Posterior cingulate gyrus (tissue), 11 donors: ENCODE results near the gene LRRC17.
"Not testable (repeated sequence)": the region's sequence is repeated elsewhere in the genome, so short reads cannot be mapped to it uniquely, and the experiment has no call there.

Source experiments
- DNase-seq, 10 donors: peaks; one replicate each; pipeline versions ENCODE4 v3.0.0 to v3.0.0-alpha.2; 2020 to 2021; ENCODE audit warnings: mixed read lengths in 3 of 10
- intact Hi-C: fragments of 100-400 bp; cut with DNase I; formaldehyde crosslinking; loops from one replicate; pipeline ENCODE4 v1.15.1; 2023

The LRRC17 gene

DNA sequence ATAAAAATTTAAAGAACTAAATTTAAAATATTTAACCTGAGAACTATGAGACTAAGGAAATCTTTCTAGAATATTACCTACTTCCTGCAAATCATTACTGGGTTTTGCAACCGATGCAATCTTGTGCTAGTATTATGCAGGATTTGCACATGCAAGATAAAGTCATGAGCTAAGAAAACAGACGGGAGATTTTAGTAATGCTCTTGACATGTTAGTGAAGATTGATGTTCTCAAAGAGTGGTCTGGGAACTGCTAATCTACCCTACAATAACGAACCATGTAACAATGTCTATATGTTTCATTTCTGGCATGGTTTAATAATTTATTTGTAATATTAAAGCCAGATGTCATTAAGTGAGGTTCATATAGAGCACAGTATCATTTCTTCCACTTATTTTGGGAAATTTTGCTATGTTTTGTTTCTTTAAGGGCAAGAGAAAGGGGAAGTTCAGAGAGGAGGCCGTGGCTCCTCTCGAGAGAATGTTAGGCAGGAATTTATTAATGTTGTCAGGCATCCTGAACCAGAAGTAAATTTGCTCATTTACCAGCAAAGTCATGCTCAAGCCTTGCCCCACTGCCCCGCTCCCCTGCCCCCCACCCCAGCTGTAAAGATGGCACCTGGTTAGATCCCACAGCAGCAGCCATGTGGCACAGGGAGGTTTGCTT lies 22.8 kb downstream of the LRRC17 start:
- DNase-seq = no peak
- intact Hi-C loops = no loop called here

DNA sequence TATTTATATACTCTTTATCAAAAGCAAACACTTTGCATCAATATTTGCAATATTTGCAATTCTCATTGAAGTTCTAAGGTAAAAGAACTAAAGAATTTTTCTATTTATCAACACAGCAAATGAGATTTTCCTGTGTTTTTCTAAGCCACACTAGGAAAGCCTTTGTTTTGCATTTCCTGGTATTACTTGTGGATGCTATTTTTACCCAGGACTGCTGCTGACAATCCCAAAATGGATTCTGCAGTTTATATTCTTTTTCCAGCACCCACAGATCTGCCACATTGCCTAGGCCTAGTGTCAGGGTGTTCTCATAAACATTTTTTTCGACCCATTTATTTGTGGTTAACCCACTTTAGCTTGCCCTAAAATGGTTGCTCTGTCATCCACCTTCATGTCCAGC lies 25.9 kb downstream of the LRRC17 start:
- no peak for DNase-seq
- intact Hi-C loops = no loop called here

DNA sequence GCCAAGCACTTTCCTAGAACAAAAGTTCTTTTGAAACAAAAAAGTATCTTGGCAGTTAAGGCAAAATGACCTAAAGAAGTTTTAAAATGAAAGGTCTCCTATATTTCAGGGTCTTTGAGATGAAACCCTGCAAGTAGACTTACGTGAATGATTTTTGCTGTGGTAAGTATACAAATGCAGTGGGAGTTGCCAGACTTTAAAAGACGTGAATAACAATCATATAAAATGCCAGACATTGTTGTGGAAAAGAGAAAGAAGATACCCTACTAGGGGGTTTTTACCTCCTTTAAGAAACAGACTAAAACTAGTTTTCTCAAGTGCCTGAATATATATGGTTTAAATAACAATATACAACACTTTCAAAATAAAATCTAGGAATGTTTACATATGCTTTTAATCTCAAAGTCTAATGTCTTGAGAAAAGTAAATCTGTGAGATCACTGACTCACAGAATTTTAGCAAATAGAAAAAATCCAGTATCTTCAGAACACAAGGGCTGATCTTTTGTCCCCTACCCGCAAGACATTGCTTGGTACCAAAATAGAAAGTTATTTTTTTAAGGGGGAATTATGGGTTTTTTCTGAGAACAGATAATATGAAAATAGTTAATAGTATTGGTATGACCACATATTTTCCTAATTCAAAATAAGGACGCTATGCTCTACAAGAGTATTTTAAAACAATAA lies 29.5 kb downstream of the LRRC17 start:
- intact Hi-C loops = no loop called here

DNA sequence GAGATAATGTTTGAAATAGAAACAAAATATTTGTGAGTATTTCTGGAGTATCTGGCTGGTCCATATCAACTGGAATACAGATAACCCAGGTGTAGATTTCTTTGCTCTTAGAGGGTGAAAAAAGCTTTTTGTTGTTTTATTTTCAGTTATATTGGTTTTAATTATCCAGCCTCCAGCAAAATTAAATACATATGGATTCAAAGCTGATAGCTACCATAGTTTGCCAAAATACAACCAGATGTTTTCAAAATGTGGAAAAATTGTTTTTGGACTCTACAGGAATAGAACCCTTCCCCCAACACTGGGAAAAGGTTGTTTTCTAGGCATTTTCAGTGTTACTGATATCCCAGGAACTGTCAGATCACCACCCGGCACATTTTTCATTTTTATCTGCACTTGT lies 30.1 kb downstream of the LRRC17 start:
- intact Hi-C loops = no loop called here

More for the DNA sequence above, 29.5 kb downstream of the LRRC17 start:
- no peak for DNase-seq

DNA sequence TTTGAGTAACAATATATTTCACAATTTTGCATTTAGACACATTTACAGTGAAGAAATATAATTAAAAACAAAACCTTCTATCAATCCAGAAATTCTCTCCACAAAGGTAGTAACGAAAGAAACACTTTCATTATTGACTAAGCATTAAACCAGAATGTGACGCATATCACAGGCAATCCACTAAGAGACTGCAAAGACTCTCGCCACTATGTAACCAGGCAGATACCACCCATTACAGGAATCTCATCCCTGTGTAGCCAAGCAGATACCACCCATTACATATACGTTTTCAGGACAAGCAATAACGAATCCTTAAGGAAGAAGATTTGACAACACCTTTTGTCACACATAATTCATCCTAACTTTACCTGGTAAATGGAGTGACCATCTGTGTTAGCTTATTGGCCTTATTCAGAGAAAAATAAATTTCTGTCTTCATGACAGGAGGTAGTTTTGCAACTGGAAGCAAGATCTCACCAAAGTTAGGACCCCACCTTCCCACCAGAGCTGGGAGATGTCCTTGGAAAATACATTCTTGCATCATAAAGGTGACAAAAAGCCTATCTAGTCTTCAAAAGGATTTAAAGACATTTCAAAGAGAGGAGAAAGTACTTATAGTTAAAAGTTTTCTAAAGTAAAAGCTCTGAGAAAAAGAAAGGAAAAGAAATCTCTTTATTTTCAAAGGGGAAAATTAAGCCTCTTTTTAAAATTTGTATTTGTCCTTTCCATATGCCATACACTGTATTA lies 30.8 kb downstream of the LRRC17 start:
- no peak for DNase-seq
- intact Hi-C loops = no loop called here

More for the DNA sequence above, 30.1 kb downstream of the LRRC17 start:
- no peak for DNase-seq

DNA sequence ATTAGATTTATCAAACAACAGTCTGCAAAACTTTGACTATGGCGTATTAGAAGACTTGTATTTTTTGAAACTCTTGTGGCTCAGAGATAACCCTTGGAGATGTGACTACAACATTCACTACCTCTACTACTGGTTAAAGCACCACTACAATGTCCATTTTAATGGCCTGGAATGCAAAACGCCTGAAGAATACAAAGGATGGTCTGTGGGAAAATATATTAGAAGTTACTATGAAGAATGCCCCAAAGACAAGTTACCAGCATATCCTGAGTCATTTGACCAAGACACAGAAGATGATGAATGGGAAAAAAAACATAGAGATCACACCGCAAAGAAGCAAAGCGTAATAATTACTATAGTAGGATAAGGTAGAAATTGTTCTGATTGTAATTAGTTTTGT lies 31.4 kb downstream of the LRRC17 start:
- intact Hi-C loops = no loop called here
- DNase-seq = no peak

DNA sequence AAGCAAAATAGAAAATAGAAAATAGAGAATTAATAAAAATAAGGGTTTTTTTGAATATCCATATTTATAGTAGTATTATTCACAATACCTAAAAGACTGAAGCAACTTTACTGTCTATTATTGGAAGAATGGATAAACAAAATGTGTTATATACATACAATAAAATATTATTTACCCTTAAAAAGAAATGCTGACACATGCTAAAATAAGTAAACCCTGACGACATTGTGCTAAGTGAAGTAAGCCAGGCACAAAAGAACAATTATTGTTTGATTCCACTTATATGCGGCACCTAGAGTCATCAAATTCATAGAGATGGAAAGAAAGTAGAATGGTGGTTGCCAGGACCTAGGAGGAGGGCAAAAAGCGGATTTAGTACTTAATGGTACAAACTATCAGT lies 39.0 kb downstream of the LRRC17 start:
- intact Hi-C loops = no loop called here
- DNase-seq = no peak

DNA sequence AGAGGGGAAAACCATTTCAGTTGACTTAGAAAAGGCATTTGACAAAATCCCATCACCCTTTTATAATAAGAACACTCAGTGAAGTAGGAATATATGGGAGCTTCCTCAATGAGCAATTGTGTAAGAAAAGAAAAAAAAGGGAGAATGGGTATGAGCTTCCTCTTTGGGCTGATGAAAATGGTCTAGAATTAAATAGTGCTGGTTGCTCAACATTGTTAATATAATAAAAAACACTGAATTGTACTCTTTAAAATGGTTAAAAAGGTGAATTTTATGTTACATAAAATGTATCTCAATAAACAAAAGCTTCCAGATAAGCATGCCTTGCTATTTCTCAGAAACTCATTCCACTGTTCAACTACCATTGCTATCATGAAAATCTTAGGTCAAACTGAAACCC lies 40.6 kb downstream of the LRRC17 start:
- intact Hi-C loops = no loop called here
- no peak for DNase-seq

DNA sequence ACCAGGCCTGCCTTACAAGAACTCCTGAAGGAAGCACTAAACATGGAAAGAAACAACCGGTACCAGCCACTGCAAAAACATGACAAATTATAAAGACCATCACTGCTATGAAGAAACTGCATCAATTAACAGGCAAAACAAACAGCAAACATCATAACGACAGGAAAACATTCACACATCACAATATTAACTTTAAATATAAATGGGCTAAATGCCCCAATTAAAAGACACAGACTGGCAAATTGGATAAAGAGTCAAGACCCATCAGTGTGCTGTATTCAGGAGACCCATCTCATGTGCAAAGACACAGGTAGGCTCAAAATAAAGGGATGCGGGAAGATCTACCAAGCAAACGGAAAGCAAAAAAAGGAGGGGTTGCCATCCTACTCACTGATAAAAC lies 41.6 kb downstream of the LRRC17 start:
- intact Hi-C loops, DNase-seq: not testable (repeated sequence)

DNA sequence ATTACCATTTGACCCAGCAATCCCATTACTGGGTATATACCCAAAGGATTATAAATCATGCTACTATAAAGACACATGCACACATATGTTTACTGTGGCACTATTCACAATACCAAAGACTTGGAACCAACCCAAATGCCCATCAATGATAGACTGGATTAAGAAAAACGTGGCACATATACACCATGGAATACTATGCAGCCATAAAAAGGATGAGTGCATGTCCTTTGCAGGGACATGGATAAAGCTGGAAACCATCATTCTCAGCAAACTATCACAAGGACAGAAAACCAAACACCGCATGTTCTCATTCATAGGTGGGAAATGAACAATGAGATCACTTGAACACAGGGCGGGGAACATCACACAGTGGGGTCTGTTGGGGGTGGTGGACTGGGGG lies 45.2 kb downstream of the LRRC17 start:
- intact Hi-C loops, DNase-seq: not testable (repeated sequence)

DNA sequence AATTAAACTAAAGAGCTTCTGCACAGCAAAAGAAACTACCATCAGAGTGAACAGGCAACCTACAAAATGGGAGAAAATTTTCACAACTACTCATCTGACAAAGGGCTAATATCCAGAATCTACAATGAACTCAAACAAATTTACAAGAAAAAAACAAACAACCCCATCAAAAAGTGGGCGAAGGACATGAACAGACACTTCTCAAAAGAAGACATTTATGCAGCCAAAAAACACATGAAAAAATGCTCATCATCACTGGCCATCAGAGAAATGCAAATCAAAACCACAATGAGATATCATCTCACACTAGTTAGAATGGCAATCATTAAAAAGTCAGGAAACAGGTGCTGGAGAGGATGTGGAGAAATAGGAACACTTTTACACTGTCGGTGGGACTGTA lies 49.2 kb downstream of the LRRC17 start:
- intact Hi-C loops, DNase-seq: not testable (repeated sequence)

DNA sequence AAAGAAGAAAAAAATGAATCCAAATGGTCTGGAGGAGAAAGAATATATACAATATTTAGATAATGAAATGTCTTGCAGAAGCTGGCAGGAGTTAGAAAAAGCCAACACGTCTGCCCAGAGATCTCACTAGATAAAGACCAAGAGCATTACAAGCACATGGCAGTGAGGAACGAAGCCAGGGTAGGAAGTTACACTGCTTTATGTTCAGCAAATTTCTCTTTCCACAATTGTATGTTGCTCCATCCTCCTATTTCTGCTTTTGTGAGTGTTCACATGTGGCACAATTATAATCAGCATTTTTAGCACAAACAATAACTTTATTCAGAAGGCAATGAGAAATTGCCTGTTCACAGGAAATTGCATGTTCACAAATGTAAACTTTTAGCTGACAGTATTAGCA lies 53.7 kb downstream of the LRRC17 start:
- no peak for DNase-seq
- intact Hi-C loops = no loop called here

DNA sequence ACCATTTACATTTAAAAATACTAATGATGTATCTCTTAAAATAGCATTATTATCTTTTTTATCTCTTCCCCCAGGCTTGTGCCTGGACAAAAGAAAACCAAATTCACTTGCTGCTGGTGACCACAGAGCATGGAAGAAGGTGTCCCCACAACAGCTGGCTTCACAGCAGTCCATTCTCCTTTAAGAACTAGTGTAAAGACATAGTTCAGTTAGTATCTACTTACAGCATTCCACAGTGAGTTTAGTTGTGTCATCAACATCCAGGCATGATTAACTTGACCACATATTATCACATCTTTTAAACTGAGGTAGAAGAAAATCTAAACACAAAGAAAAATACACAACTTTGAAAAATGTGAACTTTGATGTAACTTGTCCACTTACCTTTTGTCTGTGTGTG lies 55.0 kb downstream of the LRRC17 start:
- intact Hi-C loops = no loop called here
- DNase-seq = no peak

DNA sequence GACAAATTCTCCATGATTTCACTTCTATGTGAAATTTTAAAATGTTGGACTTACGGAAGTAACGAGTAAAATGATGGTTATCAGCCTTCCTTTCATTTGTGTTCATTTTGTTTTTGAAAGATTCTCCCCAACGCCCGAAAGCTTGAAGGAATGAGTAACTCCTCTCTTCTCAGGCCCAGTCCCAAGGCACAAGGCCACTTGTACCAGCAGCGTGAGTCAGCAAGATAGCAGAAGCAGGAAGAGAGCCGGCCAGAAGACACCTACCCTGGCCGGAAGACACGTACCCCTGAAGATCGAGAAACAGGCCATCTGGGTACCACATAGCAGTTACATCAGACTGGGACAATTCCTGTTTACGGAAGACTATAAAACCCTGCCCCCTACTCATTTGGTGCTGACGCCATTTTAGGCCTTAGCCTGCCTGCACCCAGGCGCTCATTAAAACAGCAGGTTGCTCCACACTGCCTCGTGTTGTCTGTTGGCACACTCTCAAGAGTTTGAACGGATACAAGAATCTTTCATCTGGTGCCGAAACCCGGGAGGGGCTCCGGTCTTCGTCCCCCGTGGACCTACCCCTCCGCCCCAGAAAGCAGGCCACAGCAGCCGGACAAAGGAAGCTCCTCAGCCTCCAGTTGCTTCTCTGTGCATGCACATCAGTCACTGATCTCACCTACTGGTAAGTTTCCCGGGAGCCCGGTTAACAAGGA lies 60.4 kb downstream of the LRRC17 start:
- DNase-seq = no peak
- intact Hi-C loops = no loop called here

DNA sequence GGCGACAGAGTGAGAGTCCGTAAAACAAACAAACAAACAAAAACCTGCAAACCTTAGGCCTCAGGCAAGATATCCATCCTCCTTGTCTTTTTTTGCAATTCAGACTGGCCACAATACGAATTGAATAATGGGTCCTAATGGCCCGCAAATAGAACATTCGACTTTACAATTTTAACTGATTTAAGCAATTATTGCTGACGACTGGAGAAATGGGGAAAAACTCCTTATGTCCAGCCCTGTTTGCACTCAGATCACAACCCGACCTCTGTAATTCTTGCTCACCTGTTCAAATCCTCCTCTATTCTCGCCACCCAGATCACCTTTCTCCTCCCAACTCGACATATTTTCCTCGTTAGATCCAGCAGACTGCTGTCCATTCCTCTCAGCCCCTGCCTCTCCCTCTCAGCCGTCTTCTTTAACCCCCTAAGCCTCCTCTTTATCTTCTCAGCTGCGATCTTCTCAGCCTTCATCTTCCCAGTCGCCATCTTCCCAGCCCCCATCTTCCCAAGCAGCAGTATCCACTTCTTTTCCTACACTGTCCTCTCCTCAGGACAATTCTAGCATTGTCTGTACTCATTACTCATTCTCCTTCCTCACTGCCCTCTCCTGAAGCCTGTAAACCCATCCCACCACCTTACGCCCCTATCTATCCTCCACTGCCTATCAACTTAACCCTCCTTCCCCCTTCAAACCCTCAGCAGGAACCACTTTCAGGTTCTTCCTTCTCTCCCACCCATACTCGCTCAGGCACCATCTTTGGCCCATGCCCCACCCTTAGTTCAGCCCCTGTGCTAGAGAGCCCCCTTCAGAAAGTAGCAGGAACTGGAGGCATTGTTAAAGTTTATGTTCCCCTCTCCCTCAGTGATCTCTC lies 61.8 kb downstream of the LRRC17 start:
- no peak for DNase-seq
- intact Hi-C loops = no loop called here

DNA sequence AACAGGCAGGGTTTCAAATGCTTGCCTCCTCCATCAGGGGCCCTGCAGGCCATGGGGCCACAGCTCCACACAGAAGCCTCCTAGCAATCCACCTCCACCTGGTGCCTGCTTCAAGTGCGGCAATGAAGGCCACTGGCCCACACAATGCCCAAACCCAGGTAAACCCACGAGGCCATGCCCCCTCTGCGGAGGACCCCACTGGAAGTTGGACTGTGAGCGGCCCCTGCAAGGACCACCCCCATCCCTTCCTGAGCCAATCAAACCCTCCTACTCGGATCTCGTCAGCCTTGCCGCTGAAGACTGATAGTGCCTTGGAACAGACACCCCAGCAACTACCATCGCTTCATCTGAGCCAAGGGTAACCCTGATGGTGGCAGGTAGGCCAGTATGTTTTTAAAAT lies 63.1 kb downstream of the LRRC17 start:
- intact Hi-C loops = no loop called here
- DNase-seq = peak in 1 of 10 donors; percentile 75

DNA sequence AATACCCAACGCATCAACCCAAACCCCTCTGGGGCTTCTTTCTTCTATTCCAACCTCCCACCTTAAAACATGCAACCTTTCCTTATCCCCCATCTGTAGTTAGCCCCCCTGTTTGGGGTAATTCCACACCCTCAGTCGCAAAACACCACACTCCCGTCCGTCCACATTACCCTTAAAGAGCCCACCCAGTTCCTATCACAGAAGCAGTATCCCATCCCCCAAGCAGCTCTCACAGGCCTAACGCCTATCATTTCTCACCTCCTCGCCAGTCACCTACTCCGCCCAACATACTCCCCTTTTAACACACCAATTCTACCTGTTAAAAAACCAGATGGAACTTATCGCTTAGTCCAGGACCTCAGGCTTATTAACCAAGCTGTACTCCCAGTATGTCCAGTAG lies 63.7 kb downstream of the LRRC17 start:
- intact Hi-C loops = no loop called here
- DNase-seq = no peak

DNA sequence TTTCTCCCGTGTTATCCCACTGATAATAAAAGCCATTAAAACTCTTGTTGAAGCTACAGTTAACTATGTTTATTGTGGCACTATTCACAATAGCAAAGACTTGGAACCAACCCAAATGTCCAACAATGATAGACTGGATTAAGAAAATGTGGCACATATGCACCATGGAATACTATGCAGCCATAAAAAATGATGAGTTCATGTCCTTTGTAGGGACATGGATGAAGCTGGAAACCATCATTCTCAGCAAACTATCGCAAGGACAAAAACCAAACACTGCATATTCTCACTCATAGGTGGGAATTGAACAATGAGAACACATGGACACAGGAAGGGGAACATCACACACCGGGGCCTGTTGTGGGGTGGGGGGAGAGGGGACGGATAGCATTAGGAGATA lies 64.8 kb downstream of the LRRC17 start:
- DNase-seq, intact Hi-C loops: not testable (repeated sequence)

DNA sequence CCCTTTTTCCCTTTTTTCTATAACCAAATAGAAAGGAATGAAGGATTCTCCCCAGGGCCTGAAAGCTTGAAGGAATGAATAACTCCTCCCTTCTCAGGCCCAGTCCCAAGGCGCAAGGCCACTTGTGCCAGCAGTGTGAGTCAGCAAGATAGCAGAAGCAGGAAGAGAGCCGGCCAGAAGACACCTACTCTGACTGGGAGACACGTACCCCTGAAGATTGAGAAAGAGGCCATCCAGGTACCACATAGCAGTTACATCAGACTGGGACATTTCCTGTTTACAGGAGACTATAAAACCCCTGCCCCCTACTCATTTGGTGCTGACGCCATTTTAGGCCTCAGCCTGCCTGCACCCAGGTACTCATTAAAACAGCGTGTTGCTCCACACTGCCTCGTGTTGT lies 65.5 kb downstream of the LRRC17 start:
- intact Hi-C loops = no loop called here
- no peak for DNase-seq

DNA sequence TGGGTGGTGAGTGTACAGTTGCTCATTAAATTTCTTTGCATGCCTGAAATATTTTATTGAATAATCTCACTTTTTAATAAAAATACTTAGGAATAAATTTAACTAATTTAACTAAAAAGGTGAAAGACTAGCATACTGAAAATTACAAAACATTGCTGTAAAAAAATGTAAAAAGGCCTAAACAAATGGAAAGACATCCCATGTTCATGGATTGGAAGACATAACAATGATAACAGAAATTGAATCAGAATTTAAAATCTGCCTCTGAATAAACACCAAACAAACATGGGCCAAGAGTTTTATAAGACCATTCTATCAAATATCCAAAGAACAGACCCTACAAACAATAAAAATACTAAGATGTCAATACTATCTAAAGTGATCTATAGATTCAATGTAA lies 66.9 kb downstream of the LRRC17 start:
- no peak for DNase-seq

More for the DNA sequence above, 66.9 kb downstream of the LRRC17 start:
- intact Hi-C loops = no loop called here
